ENCODE data around the gene CDK5RAP3.

GRCh38 chr17:47946929-47947397 is 23.9 kb upstream of the CDK5RAP3 start:
- TF ChIP-seq CTCF (IDR thresholded peaks at IDR 0.05) (peak; percentile 99), EP300 (IDR thresholded peaks at IDR 0.05; ENCODE audit: borderline replicate concordance in 1 of 2, low read depth in 1 of 2, low read length in 1 of 2) (no peak; a peak in 1 of 4 replicates), RFX5 (IDR thresholded peaks at IDR 0.05; ENCODE audit: low read length) (0 out of 2 replicates have a peak, but pooled peaks have one; percentile 48), USF2 (IDR thresholded peaks at IDR 0.05; ENCODE audit: borderline replicate concordance, low read depth, low read length) (no peak), POLR2AphosphoS5 (IDR thresholded peaks at IDR 0.05; ENCODE audit: low read depth, low read length) (peak; percentile 13; the same call in 1 of the 2 replicates), RCOR1 (IDR thresholded peaks at IDR 0.05; ENCODE audit: low read length) (no peak), REST (IDR thresholded peaks at IDR 0.05; ENCODE audit: low read depth, low read length) (no peak), FOXM1 (IDR thresholded peaks at IDR 0.05; ENCODE audit: low read depth) (0 out of 2 replicates have a peak, but pooled peaks have one; percentile 34), SMC3 (IDR thresholded peaks at IDR 0.05; ENCODE audit: low read depth, low read length) (peak; percentile 37), YY1 (IDR thresholded peaks at IDR 0.05; ENCODE audit: low read depth) (no peak), JUND (IDR thresholded peaks at IDR 0.05) (peak; percentile 66; the same call in 1 of the 2 replicates), PBX3 (IDR thresholded peaks at IDR 0.05) (peak; percentile 93)

All from SK-N-SH (cell line).